Measurements from ENCODE around the gene THEMIS. TPM values are rescaled to one million over a fixed set of nuclear protein-coding genes. Genes with fewer than 3 reads are reported as not detected.

THEMIS gene
- total RNA-seq, 1 donor from 2014 or later = not detected

DNA sequence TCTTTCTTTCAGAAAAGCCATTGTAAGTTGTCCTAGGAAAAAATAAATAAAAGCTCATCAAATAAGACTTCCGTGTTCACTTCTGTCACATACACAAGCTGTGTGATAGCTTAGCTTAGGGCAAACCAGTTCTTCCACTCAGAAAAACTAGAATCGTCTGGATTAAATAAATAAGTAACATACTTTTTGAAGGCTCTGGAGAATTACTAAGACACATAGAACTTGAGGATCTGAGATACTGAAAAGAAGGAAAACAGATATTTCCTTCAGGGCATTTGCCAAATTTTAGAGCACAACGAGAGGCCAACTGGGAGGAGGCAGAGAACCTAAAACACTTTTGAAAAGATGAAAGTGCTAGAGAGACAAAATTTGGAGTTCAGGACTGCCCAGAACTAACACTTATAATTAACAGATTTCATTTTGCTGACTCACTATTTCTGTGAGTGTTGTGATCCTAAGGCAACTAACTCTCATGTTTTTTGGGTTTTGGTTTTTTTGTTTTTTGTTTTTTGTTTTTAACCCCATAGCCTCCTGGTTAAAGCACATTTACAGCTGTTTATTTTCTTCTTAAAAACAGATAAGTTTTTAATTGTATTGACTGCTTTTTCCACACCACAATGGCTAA is 38.7 kb upstream of the THEMIS start:
- TF ChIP-seq, protein P1, sequence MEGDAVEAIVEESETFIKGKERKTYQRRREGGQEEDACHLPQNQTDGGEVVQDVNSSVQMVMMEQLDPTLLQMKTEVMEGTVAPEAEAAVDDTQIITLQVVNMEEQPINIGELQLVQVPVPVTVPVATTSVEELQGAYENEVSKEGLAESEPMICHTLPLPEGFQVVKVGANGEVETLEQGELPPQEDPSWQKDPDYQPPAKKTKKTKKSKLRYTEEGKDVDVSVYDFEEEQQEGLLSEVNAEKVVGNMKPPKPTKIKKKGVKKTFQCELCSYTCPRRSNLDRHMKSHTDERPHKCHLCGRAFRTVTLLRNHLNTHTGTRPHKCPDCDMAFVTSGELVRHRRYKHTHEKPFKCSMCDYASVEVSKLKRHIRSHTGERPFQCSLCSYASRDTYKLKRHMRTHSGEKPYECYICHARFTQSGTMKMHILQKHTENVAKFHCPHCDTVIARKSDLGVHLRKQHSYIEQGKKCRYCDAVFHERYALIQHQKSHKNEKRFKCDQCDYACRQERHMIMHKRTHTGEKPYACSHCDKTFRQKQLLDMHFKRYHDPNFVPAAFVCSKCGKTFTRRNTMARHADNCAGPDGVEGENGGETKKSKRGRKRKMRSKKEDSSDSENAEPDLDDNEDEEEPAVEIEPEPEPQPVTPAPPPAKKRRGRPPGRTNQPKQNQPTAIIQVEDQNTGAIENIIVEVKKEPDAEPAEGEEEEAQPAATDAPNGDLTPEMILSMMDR (IDR thresholded peaks at IDR 0.05; ENCODE audit: partially characterized antibody, unreplicated experiment) = no peak
- Mint-ChIP-seq H3K9me3 (ENCODE audit: unreplicated experiment) (no peaks in the 10 kb centered on the region), H3K27me3 (ENCODE audit: unreplicated experiment) (no peaks in the 10 kb centered on the region), H3K36me3 (ENCODE audit: unreplicated experiment) (no peaks in the 10 kb centered on the region), H3K27ac (ENCODE audit: unreplicated experiment) (no peak overlapping the region), H3K4me3 (ENCODE audit: unreplicated experiment) (no peak overlapping the region), H3K4me1 (ENCODE audit: low read depth, unreplicated experiment) (no peaks in the 10 kb centered on the region)
- DNase-seq = no peak

DNA sequence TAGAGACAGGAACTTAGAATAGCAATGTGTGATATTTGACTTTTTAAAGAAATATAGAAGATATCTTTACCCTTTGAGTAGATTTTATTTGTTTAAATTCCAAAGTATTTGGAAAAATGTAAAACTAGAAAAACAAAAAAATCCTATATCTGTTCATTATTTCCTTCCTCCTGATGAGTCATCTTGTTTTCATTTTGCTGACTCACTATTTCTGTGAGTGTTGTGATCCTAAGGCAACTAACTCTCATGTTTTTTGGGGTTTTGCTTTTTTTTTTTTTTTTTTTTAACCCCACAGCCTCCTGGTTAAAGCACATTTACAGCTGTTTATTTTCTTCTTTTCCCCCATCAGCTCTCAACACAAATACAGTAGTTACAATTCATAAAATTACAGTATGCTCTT is 37.8 kb upstream of the THEMIS start:
- Mint-ChIP-seq H3K27me3 (ENCODE audit: unreplicated experiment) (no peaks in the 10 kb centered on the region), H3K4me3 (ENCODE audit: unreplicated experiment) (no peak overlapping the region), H3K4me1 (ENCODE audit: low read depth, unreplicated experiment) (no peaks in the 10 kb centered on the region), H3K36me3 (ENCODE audit: unreplicated experiment) (no peaks in the 10 kb centered on the region), H3K27ac (ENCODE audit: unreplicated experiment) (no peak overlapping the region), H3K9me3 (ENCODE audit: unreplicated experiment) (no peaks in the 10 kb centered on the region)
- no peak for DNase-seq
- TF ChIP-seq, protein P1 (IDR thresholded peaks at IDR 0.05; ENCODE audit: partially characterized antibody, unreplicated experiment) = no peak

DNA sequence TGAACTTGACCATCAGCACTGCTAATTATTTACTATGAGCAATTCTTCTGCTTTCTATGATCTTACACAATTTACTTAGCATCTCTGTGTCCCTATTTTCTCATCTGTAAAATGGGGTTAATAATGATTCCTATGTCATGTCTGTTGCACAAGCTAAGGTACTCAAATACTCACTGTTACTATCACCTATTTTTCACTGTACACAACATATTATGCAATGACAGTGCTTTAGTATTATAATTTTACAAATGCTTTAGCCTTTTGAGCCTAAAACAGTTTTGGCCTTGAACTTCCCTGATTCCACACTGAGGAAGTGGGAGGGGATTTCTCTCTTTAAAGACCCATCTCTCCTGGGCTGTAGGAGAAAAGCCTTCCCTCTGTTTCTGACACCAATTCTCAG is 36.9 kb upstream of the THEMIS start:
- Mint-ChIP-seq H3K27ac (ENCODE audit: unreplicated experiment) (no peak overlapping the region), H3K27me3 (ENCODE audit: unreplicated experiment) (no peaks in the 10 kb centered on the region), H3K4me1 (ENCODE audit: low read depth, unreplicated experiment) (no peaks in the 10 kb centered on the region), H3K9me3 (ENCODE audit: unreplicated experiment) (peaks cover 3% of the 10 kb centered on the region), H3K36me3 (ENCODE audit: unreplicated experiment) (peaks cover 7% of the 10 kb centered on the region), H3K4me3 (ENCODE audit: unreplicated experiment) (no peak overlapping the region)
- DNase-seq = no peak
- TF ChIP-seq, protein P1 (IDR thresholded peaks at IDR 0.05; ENCODE audit: partially characterized antibody, unreplicated experiment) = no peak

DNA sequence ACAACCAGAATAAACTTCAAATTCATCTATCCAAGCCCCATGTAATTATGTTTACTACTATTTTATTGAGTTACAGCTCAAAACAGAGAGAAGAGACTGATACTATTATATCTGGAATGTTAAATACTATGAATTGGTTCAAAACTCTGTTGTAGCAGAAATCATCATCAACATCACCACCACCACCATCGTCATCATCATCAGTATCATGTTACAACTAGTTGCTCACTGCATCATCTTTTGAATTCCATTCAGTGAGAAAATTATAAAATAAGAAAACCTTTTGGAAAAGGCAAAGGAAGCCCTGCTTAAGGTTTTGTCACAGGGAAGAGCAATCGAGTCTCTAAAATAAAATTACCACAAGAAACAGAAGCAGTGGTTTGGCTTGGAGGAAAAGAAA is 36.2 kb upstream of the THEMIS start:
- Mint-ChIP-seq H3K4me3 (ENCODE audit: unreplicated experiment) (no peak overlapping the region), H3K9me3 (ENCODE audit: unreplicated experiment) (peaks cover 3% of the 10 kb centered on the region), H3K27ac (ENCODE audit: unreplicated experiment) (no peak overlapping the region), H3K36me3 (ENCODE audit: unreplicated experiment) (peaks cover 8% of the 10 kb centered on the region), H3K4me1 (ENCODE audit: low read depth, unreplicated experiment) (no peaks in the 10 kb centered on the region), H3K27me3 (ENCODE audit: unreplicated experiment) (no peaks in the 10 kb centered on the region)
- no peak for DNase-seq
- TF ChIP-seq, protein P1 (IDR thresholded peaks at IDR 0.05; ENCODE audit: partially characterized antibody, unreplicated experiment) = no peak

DNA sequence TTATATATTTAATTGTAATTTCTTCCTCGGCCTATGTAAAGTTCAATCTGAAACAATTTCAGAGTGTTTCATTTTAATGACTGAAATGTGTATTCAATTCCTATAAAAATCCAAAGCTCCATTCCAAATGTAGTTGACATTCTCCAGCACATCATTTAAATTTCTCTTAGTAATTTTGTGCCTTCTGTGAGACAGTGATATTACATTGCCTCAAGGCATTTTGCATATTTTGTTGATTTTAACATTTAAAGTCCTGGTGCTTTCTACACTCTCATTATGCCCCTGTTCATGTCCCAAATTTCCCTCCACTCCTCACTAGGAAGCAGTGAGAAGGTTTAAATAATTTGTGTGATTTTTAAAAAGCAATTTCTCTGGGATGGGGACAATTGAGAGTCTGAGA is 34.1 kb upstream of the THEMIS start:
- no peak overlapping the region for H3K27ac Mint-ChIP-seq (ENCODE audit: unreplicated experiment)
- no peaks in the 10 kb centered on the region for H3K4me1 Mint-ChIP-seq (ENCODE audit: low read depth, unreplicated experiment)
- TF ChIP-seq, protein P1 (IDR thresholded peaks at IDR 0.05; ENCODE audit: partially characterized antibody, unreplicated experiment) = no peak
- peaks cover 8% of the 10 kb centered on the region for H3K36me3 Mint-ChIP-seq (ENCODE audit: unreplicated experiment)
- H3K9me3 Mint-ChIP-seq (ENCODE audit: unreplicated experiment) = peaks cover 3% of the 10 kb centered on the region
- no peak for DNase-seq
- H3K4me3 Mint-ChIP-seq (ENCODE audit: unreplicated experiment) = no peak overlapping the region
- H3K27me3 Mint-ChIP-seq (ENCODE audit: unreplicated experiment) = no peaks in the 10 kb centered on the region

Data from glutamatergic neuron (in vitro differentiated cells).